Ramos (cell line): Measurements from ENCODE around the gene C12orf50.
"Not testable (repeated sequence)": the region's sequence is repeated elsewhere in the genome, so short reads cannot be mapped to it uniquely, and the experiment has no call there.

Experiments used
- in situ Hi-C: fragments of 300-500 bp; cut with MboI; formaldehyde crosslinking; loops from one replicate; pipeline ENCODE4 v1.14.3; 2022; ENCODE audit warnings: low sequenced_read_pairs; ENCODE audit not compliant: unreplicated experiment

Gene C12orf50

DNA sequence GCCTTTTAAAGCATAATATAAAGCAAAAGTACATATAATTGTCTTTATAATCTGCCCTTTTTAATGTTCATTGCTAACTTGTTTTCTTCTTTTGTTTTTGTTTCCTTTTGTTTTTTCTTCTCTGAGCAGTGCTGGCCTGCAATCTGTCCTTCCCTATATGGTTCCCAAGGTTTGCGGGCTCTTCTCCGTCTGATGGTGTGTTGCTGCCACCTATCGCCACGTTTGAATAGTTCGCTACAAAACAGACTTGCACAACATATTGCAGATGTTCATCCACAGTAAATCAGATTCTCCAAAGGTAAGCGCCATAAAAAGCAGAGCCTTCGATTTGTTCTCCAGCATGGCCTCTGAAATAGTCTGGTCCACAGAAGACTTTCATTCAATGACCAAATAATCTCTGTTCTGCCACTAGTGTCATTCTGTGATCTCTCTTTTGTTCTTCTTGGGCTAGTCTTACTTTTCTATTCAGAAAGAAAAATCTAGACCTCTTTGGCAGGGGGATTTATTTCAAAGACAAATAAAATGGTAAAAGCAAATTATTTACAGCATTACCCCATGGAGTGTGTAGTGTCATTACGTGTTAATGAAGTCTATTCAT lies 33.5 kb downstream of the C12orf50 start:
- in situ Hi-C loops = no loop called here

- in situ Hi-C loops = no loop called here
Measured at GRCh38 chr12:87991483-87991882, 37.7 kb downstream of the C12orf50 start.

GRCh38 chr12:87988534-87988933 lies 40.7 kb downstream of the C12orf50 start:
- in situ Hi-C loops = no loop called here

- in situ Hi-C loops = no loop called here
Measured at GRCh38 chr12:87985069-87985675, 44.0 kb downstream of the C12orf50 start.

DNA sequence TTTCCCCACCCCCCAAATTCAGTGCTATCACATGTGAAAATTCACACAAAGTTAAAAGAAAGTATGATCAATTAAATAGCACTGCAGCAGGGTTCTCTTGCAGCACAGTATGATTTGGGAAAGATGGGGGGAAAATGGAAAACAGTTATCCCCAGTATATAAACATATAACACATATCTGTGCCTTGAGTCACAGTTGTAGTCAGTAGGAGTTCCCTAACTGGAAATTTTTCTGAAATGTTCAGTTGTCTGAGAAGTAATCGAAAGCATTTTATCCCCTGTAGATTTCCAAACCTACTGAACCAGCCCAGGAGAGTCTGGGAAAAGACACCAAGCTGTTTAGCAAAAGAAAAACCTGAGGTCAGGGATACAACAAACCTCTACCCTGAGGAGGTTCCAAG lies 47.0 kb downstream of the C12orf50 start:
- in situ Hi-C loops = no loop called here

DNA sequence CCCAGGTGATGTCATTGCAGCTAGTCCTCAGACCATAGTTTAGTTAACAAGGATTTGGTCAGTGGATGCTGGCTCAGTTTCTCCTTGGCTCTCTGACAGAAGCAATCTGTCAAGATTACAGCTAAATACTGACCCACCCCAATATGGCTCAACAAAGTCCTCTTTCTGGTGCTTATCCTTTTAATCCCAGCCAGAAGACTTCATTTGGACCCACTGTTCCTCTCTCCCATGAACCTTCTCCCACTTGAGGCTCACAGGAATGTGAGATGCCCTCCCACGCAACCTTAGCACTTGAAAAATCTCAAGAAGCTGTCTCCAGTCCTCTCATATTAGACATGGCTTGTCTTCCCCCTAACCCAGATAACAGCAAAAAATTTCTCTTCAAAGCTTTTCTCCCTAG lies 47.7 kb downstream of the C12orf50 start:
- in situ Hi-C loops = no loop called here

- in situ Hi-C loops = no loop called here
Measured at GRCh38 chr12:87975879-87976278, 53.3 kb downstream of the C12orf50 start.

- in situ Hi-C loops = no loop called here
Measured at GRCh38 chr12:87967871-87968270, 61.3 kb downstream of the C12orf50 start.

GRCh38 chr12:87960566-87960965 lies 68.6 kb downstream of the C12orf50 start:
- in situ Hi-C loops = no loop called here

GRCh38 chr12:87954028-87954427 lies 75.2 kb downstream of the C12orf50 start:
- in situ Hi-C loops = not testable (repeated sequence)

GRCh38 chr12:87953256-87953860 lies 75.8 kb downstream of the C12orf50 start:
- in situ Hi-C loops = no loop called here

DNA sequence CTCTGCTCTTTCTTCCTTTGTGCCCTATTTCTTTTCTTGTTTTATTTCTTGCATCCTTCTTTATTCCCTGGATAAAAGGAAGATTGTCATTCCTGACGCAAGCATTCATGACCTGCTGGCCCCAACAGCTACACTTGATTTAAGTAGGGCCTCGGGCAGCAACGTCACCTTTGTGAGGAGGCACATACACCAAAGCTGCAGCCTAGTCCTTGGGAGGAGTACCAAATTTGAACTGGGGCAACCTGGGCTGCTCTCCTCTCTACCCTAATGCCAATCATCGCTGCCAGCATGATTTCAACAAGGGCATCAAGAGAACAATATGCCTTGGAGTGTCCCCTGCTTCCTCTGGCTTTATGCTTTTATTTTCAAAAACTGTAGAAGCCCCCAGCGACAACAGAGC lies 76.4 kb downstream of the C12orf50 start:
- in situ Hi-C loops = no loop called here

DNA sequence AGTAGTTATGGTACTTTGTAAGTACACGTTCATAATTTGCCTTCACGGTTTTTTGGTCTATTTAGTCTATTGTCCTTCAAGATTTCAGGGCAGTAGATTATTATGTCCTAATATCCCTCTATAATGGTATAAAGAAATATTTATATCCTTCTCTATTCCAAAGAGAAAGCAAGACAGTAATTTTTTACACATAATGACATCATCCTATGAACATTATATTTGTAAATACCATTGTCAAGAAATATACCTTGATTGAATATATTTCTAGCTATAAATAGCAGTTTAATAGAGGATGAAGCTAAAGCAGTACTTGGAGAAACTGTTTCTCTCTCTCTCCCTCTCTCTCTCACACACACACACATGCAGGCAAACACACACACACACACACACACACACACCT lies 77.0 kb downstream of the C12orf50 start:
- in situ Hi-C loops = no loop called here

- in situ Hi-C loops = no loop called here
Measured at GRCh38 chr12:87943762-87944161, 85.4 kb downstream of the C12orf50 start.

GRCh38 chr12:87943023-87943422 lies 86.2 kb downstream of the C12orf50 start:
- in situ Hi-C loops = no loop called here

GRCh38 chr12:87939182-87939581 lies 90.0 kb downstream of the C12orf50 start:
- in situ Hi-C loops = no loop called here

DNA sequence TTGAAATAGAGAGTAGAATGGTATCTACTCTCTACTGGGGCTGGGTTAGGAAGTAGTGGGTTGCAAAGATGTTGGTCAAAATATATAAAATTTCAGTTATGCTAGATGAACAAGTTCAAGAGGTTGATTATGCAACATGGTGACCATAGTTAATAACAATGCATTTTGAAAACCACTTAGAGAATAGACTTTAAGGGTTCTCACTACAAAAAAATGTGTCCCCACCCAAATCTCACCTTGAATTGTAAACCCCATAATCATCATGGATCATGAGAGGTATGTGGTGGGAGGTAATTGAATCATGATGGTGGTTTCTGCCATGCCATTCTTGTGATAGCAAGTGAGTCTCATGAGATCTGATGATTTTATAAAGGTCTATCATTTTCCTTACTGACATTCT lies 94.0 kb downstream of the C12orf50 start:
- in situ Hi-C loops = no loop called here

DNA sequence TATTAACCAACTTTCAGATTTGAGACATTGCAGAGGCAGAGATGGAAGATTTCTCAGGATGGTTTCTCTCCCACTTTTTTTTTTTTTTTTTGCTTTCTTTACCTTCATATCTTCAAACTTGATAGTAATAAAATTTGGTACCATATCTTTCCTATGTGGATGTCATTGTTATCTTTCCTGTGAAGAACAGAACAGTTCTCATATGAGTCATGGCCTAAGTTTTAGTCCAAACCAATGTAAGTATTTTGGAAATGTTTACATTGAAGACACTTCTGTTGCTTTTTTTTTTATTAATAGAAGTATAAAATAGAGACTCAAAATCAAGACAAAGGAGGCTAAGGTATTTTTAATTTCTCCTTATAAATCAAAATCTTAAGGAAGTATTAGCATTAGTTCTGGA lies 95.2 kb downstream of the C12orf50 start:
- in situ Hi-C loops = no loop called here

- in situ Hi-C loops = no loop called here
Measured at GRCh38 chr12:87931812-87932211, 97.4 kb downstream of the C12orf50 start.

DNA sequence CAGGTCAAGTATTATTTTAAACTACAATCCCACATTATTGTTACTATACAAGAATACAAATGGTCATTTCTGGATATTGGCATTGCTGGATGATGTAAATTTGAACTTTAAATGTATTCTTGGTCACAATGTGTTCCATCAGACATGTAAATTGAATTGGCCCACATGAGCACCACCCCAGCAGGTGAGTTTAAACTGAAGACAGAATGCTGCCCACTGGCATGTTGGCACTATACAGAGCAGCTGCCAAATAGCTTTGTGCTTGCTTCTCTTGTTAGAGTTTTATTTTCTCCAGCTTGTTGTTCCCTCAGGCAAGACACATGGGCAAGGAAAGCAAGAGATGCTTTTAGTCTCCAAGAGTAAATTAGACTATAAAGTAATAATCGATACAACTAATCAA lies 98.6 kb downstream of the C12orf50 start:
- in situ Hi-C loops = no loop called here
